Erythroblast (primary cell): Measurements from ENCODE around the gene UBAC2.
"Not testable (repeated sequence)": the region's sequence is repeated elsewhere in the genome, so short reads cannot be mapped to it uniquely, and the experiment has no call there.

Experiments
- GATA1 ChIP-seq: IDR thresholded peaks from 2 replicates; pipeline ENCODE4 v1.6.1; 2011; ENCODE audit warnings: low read depth, mild to moderate bottlenecking, control low read depth, low read length, moderate library complexity
- POLR2A ChIP-seq: IDR thresholded peaks from 2 replicates; pipeline ENCODE4 v1.6.1; 2011; ENCODE audit warnings: mild to moderate bottlenecking, low read length

GRCh38 chr13:99249606-99250005 lies 49.0 kb downstream of the UBAC2 start:
- TF ChIP-seq POLR2A, GATA1: not testable (repeated sequence)
